GM12878 (cell line): ENCODE data around the gene TCP11L2. TPM values are rescaled to one million over a fixed set of nuclear protein-coding genes. Genes with fewer than 3 reads are reported as not detected.

Experiments used
- ATAC-seq: fragments of 200-7000 bp; cut with Tn5 transposase; 3 replicates; pipeline ENCODE4 v1.9.1; 2020; ENCODE audit warnings: mild to moderate bottlenecking, moderate library complexity
- BruUV-seq: library from RNA; stranded (reverse); fragments of 400-500 nt; replicated peaks from 2 replicates; lab custom pipeline; 2021; lab: Mats Ljungman, UMichigan
- CTCF ChIA-PET: fragments of 300-600 bp; sonication (Branson Sonifier 250); formaldehyde crosslinking; extraction: SDS; loops from one replicate; lab custom pipeline; 2021; ENCODE audit warnings: inconsistent platforms; lab: Yijun Ruan, JAX
- POLR2A ChIA-PET: fragments of 350-600 bp; formaldehyde crosslinking; extraction: SDS; loops from one replicate; lab custom pipeline; 2021; ENCODE audit warnings: inconsistent platforms; lab: Charles Lee
- RAD21 ChIA-PET: fragments of 300-600 bp; sonication (Branson Sonifier 250); formaldehyde crosslinking; loops from one replicate; lab custom pipeline; 2023; ENCODE audit warnings: antibody characterized with exemption; ENCODE audit not compliant: unreplicated experiment; lab: Charles Lee
- SMC1A ChIA-PET: fragments of 300-600 bp; sonication (Branson Sonifier 250); formaldehyde crosslinking; loops from one replicate; lab custom pipeline; 2023; ENCODE audit not compliant: unreplicated experiment, uncharacterized antibody; lab: Charles Lee
- DNase-seq: peaks from one replicate; pipeline ENCODE4 v3.0.0-alpha.2; 2011; ENCODE audit warnings: low read depth, low spot score
- FAIRE-seq: peaks from 3 replicates; lab custom pipeline; 2011; peaks lifted over from hg19 to GRCh38; lab: Jason Lieb, UNC
- H2AFZ ChIP-seq: 2 replicates; pipeline ENCODE4 v1.6.0; 2011; ENCODE audit warnings: low read depth, low read length, control low read depth; ENCODE audit not compliant: control insufficient read depth
- H3K27ac ChIP-seq: 2 replicates; pipeline ENCODE4 v1.5.1; 2011; ENCODE audit warnings: control low read depth; ENCODE audit not compliant: control insufficient read depth, insufficient read depth
- H3K27me3 ChIP-seq, 2 experiments: replicated peaks in 1 of 2; 2 replicates each; pipeline versions ENCODE4 v1.6.0 to v1.6.1; 2011; ENCODE audit warnings: low read length in 1 of 2; ENCODE audit not compliant: control insufficient read depth in 2 of 2, insufficient read depth in 2 of 2
- H3K36me3 ChIP-seq, 2 experiments: 2 replicates each; pipeline ENCODE4 v1.5.1; 2011; ENCODE audit warnings: low read length in 1 of 2; ENCODE audit not compliant: control insufficient read depth in 2 of 2, insufficient read depth in 2 of 2
- H3K4me1 ChIP-seq: 2 replicates; pipeline ENCODE4 v1.6.1; 2011; ENCODE audit warnings: mild to moderate bottlenecking, low read length, moderate library complexity, mixed read lengths; ENCODE audit not compliant: control insufficient read depth, insufficient read depth
- H3K4me2 ChIP-seq: 2 replicates; pipeline ENCODE4 v1.6.0; 2011; ENCODE audit warnings: control low read depth; ENCODE audit not compliant: control insufficient read depth, insufficient read depth
- H3K4me3 ChIP-seq: fragments of 200-600 bp; sonication (generic); 2 replicates; pipeline ENCODE4 v1.5.1; 2016
- H3K79me2 ChIP-seq: 2 replicates; pipeline ENCODE4 v1.6.0; 2011; ENCODE audit warnings: low read length; ENCODE audit not compliant: control insufficient read depth, insufficient read depth
- H3K9ac ChIP-seq: 2 replicates; pipeline ENCODE4 v1.8.0; 2011; ENCODE audit warnings: low read length, control low read depth, mixed read lengths; ENCODE audit not compliant: control insufficient read depth, insufficient read depth
- H3K9me3 ChIP-seq: replicated peaks from 3 replicates; pipeline ENCODE4 v1.5.1; 2011; ENCODE audit warnings: mild to moderate bottlenecking, low read length; ENCODE audit not compliant: control insufficient read depth, insufficient read depth
- H4K20me1 ChIP-seq: 2 replicates; pipeline ENCODE4 v1.6.0; 2011; ENCODE audit not compliant: control insufficient read depth, insufficient read depth
- ATF3 ChIP-seq: IDR thresholded peaks from 2 replicates; pipeline ENCODE4 v1.6.1; 2011; ENCODE audit warnings: low read depth, mild to moderate bottlenecking, low read length, moderate library complexity, borderline replicate concordance; ENCODE audit errors: extremely low read depth
- EZH2 ChIP-seq: IDR thresholded peaks from 2 replicates; pipeline ENCODE4 v1.6.1; 2012; ENCODE audit warnings: low read depth, mild to moderate bottlenecking, control low read depth, inconsistent platforms, low read length, borderline replicate concordance; ENCODE audit not compliant: control insufficient read depth
- MYC ChIP-seq: IDR thresholded peaks from 2 replicates; pipeline ENCODE4 v1.6.1; 2011; ENCODE audit warnings: mild to moderate bottlenecking, low read length, moderate library complexity, inconsistent platforms; ENCODE audit not compliant: insufficient read depth, insufficient replicate concordance, insufficient read length, severe bottlenecking
- POLR2A ChIP-seq: IDR thresholded peaks from 2 replicates; pipeline ENCODE4 v1.6.1; 2011; ENCODE audit warnings: low read depth, mild to moderate bottlenecking, low read length
- PRDM15 ChIP-seq: fragments of 450-650 bp; formaldehyde crosslinking; IDR thresholded peaks from 2 replicates; pipeline ENCODE4 v1.4.0; 2020; ENCODE audit warnings: mild to moderate bottlenecking, moderate library complexity
- USF2 ChIP-seq: IDR thresholded peaks from 2 replicates; pipeline ENCODE4 v1.6.1; 2011; ENCODE audit warnings: low read depth, low read length, improper control_type of control experiment, borderline replicate concordance
- ZNF622 ChIP-seq: fragments of 450-650 bp; IDR thresholded peaks from 2 replicates; pipeline ENCODE4 v1.6.1; 2017; ENCODE audit warnings: mild to moderate bottlenecking, inconsistent platforms
- WGBS: methylation state at CpG from one replicate; pipeline ENCODE4 v1.1.6; 2016; ENCODE audit warnings: low lambda C conversion rate; ENCODE audit not compliant: insufficient replicate concordance, insufficient coverage; ENCODE audit errors: missing lambda C conversion rate; 5-methylcytosine and 5-hydroxymethylcytosine counted together
- in situ Hi-C: fragments of 300-500 bp; cut with MboI; formaldehyde crosslinking; loops from 9 replicates; pipeline ENCODE4 v1.14.3; 2018; ENCODE audit warnings: mixed read lengths
- intact Hi-C: fragments of 100-400 bp; cut with micrococcal nuclease; formaldehyde crosslinking; loops from one replicate; pipeline ENCODE4 v1.14.2; 2022; ENCODE audit not compliant: unreplicated experiment
- polyA plus RNA-seq, 11 experiments: library from polyadenylated mRNA; depleted of rRNA in 4 of 11; unstranded in 6 of 11; stranded (reverse) in 5 of 11; fragments of >200 nt; fragmentation: Nextera tagmentation in 4 of 11; fragmentation: Illumina TruSeq in 1 of 11; extraction: Ambion mirVana in 4 of 11; extraction: Trizol in 1 of 11; gene quantifications; 1 replicate in 1 of 11; 2 replicates in 10 of 11; pipeline versions ENCODE4 v1.2.1 to v1.2.3, GENCODE V29; 2011 to 2016; ENCODE audit warnings: inconsistent platforms in 2 of 11, missing spikeins in 2 of 11, low read depth in 1 of 11
- total RNA-seq, 4 experiments: library from RNA; depleted of rRNA in 3 of 4; stranded (reverse); fragments of >200 nt in 3 of 4; fragmentation: Illumina TruSeq in 1 of 4; extraction: Trizol in 1 of 4; gene quantifications; 2 replicates each; pipeline versions ENCODE4 v1.2.1 to v1.2.3, GENCODE V29; 2013 to 2021
- TF ChIP-seq, protein P1 (sequence below): fragments of 450-650 bp; IDR thresholded peaks from 2 replicates; pipeline ENCODE4 v1.6.1; 2018; ENCODE audit warnings: mild to moderate bottlenecking, low read depth, moderate library complexity; ENCODE audit not compliant: partially characterized antibody
- TF ChIP-seq, protein P2 (sequence below): IDR thresholded peaks from 2 replicates; pipeline ENCODE4 v1.6.1; 2012; ENCODE audit warnings: low read length, inconsistent platforms

The TCP11L2 gene
- total and polyA plus RNA-seq, 10 of the 15 experiments (the other 5 are each of a cell fraction or from before 2014, with no cell fraction given), result 0.18 to 5.0 (median 0.90) TPM

DNA sequence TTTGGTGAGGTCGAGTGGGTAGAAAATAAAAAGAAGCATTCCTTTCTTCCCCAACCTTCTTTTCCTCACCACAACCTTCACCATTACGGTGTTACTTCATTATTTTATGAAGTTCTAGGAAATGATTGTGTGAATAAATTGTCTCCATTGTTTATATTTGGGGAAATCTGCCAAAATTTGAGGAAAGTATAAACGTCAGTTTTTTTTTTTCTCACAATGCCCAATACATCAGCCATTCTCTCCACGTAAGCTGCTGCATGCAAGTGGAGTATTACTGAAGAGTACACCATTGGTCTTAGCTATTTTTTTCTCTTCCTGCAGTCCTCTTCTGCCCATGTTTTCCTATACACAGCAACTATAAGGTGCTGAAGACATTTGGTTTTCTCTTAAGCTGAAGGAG, 45.9 kb downstream of the TCP11L2 start (continued):
- no peak for TF ChIP-seq PRDM15
- TF ChIP-seq POLR2A, result no peak
- TF ChIP-seq EZH2, result no peak
- TF ChIP-seq, protein P1, sequence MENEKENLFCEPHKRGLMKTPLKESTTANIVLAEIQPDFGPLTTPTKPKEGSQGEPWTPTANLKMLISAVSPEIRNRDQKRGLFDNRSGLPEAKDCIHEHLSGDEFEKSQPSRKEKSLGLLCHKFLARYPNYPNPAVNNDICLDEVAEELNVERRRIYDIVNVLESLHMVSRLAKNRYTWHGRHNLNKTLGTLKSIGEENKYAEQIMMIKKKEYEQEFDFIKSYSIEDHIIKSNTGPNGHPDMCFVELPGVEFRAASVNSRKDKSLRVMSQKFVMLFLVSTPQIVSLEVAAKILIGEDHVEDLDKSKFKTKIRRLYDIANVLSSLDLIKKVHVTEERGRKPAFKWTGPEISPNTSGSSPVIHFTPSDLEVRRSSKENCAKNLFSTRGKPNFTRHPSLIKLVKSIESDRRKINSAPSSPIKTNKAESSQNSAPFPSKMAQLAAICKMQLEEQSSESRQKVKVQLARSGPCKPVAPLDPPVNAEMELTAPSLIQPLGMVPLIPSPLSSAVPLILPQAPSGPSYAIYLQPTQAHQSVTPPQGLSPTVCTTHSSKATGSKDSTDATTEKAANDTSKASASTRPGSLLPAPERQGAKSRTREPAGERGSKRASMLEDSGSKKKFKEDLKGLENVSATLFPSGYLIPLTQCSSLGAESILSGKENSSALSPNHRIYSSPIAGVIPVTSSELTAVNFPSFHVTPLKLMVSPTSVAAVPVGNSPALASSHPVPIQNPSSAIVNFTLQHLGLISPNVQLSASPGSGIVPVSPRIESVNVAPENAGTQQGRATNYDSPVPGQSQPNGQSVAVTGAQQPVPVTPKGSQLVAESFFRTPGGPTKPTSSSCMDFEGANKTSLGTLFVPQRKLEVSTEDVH, result no peak

DNA sequence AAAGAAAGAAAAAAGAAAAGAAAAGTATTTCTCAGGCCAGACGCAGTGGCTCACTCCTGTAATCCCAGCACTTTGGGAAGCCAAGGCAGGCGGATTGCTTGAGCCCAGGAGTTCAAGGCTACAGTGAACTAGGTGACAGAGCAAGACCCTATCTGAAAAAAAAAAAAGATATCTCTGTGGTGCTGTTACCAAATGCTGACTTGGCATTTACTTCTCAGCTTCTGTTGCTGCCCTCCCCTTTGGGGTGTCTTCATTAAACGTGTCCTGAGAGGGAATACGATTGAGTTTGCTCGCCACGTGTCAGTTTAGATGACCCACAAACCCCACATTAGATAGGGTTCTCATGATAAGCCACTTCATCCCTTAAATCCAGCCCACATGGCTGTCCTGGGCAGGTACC, 50.6 kb downstream of the TCP11L2 start:
- no peak overlapping the region for H3K27ac ChIP-seq
- in situ Hi-C loops (no loop called here), intact Hi-C loops (no loop called here)
- no peaks in the 10 kb centered on the region for H3K36me3 ChIP-seq
- no peak overlapping the region for H3K4me2 ChIP-seq
- WGBS, result 64% methylated on average over 6 of the region's 6 CpGs
- no peaks in the 10 kb centered on the region for H3K27me3 ChIP-seq
- H3K4me1 ChIP-seq, result no peaks in the 10 kb centered on the region
- no peak overlapping the region for H2AFZ ChIP-seq
- no peak overlapping the region for H3K4me3 ChIP-seq
- peaks cover 2% of the 10 kb centered on the region for H3K79me2 ChIP-seq
- ChIA-PET SMC1A (no interaction called here), RAD21 (no interaction called here), CTCF (no interaction called here), POLR2A (no interaction called here)
- FAIRE-seq (no peak), DNase-seq (no peak), ATAC-seq (no peak)
- BruUV-seq, result no TSS peak
- H4K20me1 ChIP-seq, result no peaks in the 10 kb centered on the region
- H3K9ac ChIP-seq, result no peak overlapping the region
- no peaks in the 10 kb centered on the region for H3K9me3 ChIP-seq
- no peak for TF ChIP-seq USF2
- TF ChIP-seq MYC, result no peak
- TF ChIP-seq ZNF622, result no peak
- no peak for TF ChIP-seq ATF3
- TF ChIP-seq, protein P2, sequence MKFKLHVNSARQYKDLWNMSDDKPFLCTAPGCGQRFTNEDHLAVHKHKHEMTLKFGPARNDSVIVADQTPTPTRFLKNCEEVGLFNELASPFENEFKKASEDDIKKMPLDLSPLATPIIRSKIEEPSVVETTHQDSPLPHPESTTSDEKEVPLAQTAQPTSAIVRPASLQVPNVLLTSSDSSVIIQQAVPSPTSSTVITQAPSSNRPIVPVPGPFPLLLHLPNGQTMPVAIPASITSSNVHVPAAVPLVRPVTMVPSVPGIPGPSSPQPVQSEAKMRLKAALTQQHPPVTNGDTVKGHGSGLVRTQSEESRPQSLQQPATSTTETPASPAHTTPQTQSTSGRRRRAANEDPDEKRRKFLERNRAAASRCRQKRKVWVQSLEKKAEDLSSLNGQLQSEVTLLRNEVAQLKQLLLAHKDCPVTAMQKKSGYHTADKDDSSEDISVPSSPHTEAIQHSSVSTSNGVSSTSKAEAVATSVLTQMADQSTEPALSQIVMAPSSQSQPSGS, result no peak
- TF ChIP-seq EZH2, result no peak
